M059J (cell line): ENCODE data around the gene BACH2. TPM values are rescaled to one million over a fixed set of nuclear protein-coding genes. Genes with fewer than 3 reads are reported as not detected.
A peak's percentile ranks its signal among the peaks of the same experiment; 100 is the strongest.
"Not testable (repeated sequence)": the region's sequence is repeated elsewhere in the genome, so short reads cannot be mapped to it uniquely, and the experiment has no call there.

ENCODE experiments used
- DNase-seq: peaks from one replicate; pipeline ENCODE4 v3.0.0-alpha.2; 2012; ENCODE audit warnings: low read depth
- total RNA-seq: library from RNA; depleted of rRNA; stranded (reverse); fragments of >200 nt; shearing (Covaris generic); gene quantifications from 2 replicates; pipeline ENCODE4 v1.2.3, GENCODE V29; 2014

Gene BACH2
- total RNA-seq, 1 experiment from 2014 or later = 0.17 TPM

GRCh38 chr6:89972025-89972381 is 324.6 kb downstream of the BACH2 start:
- no peak for DNase-seq

GRCh38 chr6:89971338-89972024 is 325.2 kb downstream of the BACH2 start:
- not testable (repeated sequence) for DNase-seq

- DNase-seq = peak; percentile 45
Measured at GRCh38 chr6:89970609-89971337, 325.9 kb downstream of the BACH2 start.

GRCh38 chr6:89970072-89970471 is 326.6 kb downstream of the BACH2 start:
- no peak for DNase-seq

- DNase-seq = no peak
Measured at GRCh38 chr6:89966913-89967312, 329.7 kb downstream of the BACH2 start.

- no peak for DNase-seq
Measured at GRCh38 chr6:89966228-89966544, 330.5 kb downstream of the BACH2 start.

GRCh38 chr6:89965441-89966227 is 331.0 kb downstream of the BACH2 start:
- DNase-seq = no peak

- no peak for DNase-seq
Measured at GRCh38 chr6:89963391-89963790, 333.3 kb downstream of the BACH2 start.

- DNase-seq = no peak
Measured at GRCh38 chr6:89961481-89961880, 335.2 kb downstream of the BACH2 start.

- no peak for DNase-seq
Measured at GRCh38 chr6:89959883-89960282, 336.8 kb downstream of the BACH2 start.

- no peak for DNase-seq
Measured at GRCh38 chr6:89956182-89956581, 340.5 kb downstream of the BACH2 start.

GRCh38 chr6:89955364-89955763 is 341.3 kb downstream of the BACH2 start:
- DNase-seq = no peak

GRCh38 chr6:89954721-89955148 is 341.9 kb downstream of the BACH2 start:
- peak; percentile 3 for DNase-seq

GRCh38 chr6:89952686-89953085 is 344.0 kb downstream of the BACH2 start:
- peak; percentile 95 for DNase-seq

GRCh38 chr6:89952105-89952671 is 344.5 kb downstream of the BACH2 start:
- DNase-seq = peak; percentile 31

- DNase-seq = peak; percentile 44
Measured at GRCh38 chr6:89951574-89952104, 345.0 kb downstream of the BACH2 start.

GRCh38 chr6:89950879-89951391 is 345.7 kb downstream of the BACH2 start:
- DNase-seq = peak; percentile 8

GRCh38 chr6:89950446-89950845 is 346.2 kb downstream of the BACH2 start:
- DNase-seq = no peak

GRCh38 chr6:89948876-89949275 is 347.8 kb downstream of the BACH2 start:
- peak; percentile 33 for DNase-seq

GRCh38 chr6:89944826-89945407 is 351.7 kb downstream of the BACH2 start:
- no peak for DNase-seq

GRCh38 chr6:89944181-89944755 is 352.4 kb downstream of the BACH2 start:
- no peak for DNase-seq
